NB4 (cell line): ENCODE measurements around the gene MRRF.

Source experiments
- DNase-seq: peaks from one replicate; pipeline ENCODE4 v3.0.0; 2010; ENCODE audit warnings: low read depth
- H3K4me3 ChIP-seq: one replicate; pipeline ENCODE4 v1.5.1; 2011; ENCODE audit warnings: mild to moderate bottlenecking, low read depth, low read length, moderate library complexity
- CTCF ChIP-seq: IDR thresholded peaks from one replicate; pipeline ENCODE4 v1.5.1; 2012; ENCODE audit warnings: low read depth, low read length
- MAX ChIP-seq: IDR thresholded peaks from 2 replicates; pipeline ENCODE4 v1.6.1; 2011; ENCODE audit warnings: low read depth, low read length
- MYC ChIP-seq: IDR thresholded peaks from 2 replicates; pipeline ENCODE4 v1.6.1; 2011; ENCODE audit warnings: low read depth, low read length
- POLR2A ChIP-seq: IDR thresholded peaks from 2 replicates; pipeline ENCODE4 v1.6.1; 2011; ENCODE audit warnings: mild to moderate bottlenecking; ENCODE audit not compliant: insufficient read length; ENCODE audit errors: extremely low read depth

MRRF gene

GRCh38 chr9:122338994-122339393, 74.3 kb downstream of the MRRF start:
- no peak overlapping the region for H3K4me3 ChIP-seq
- DNase-seq: no peak
- TF ChIP-seq CTCF (no peak), MYC (no peak), POLR2A (no peak), MAX (no peak)

- no peak for TF ChIP-seq CTCF
- TF ChIP-seq MYC: no peak
- no peak for TF ChIP-seq POLR2A
- TF ChIP-seq MAX: no peak
- no peak for DNase-seq
- no peak overlapping the region for H3K4me3 ChIP-seq
Measured at GRCh38 chr9:122339579-122339978, 74.9 kb downstream of the MRRF start.

GRCh38 chr9:122340161-122340560, 75.5 kb downstream of the MRRF start:
- DNase-seq: no peak
- TF ChIP-seq CTCF (no peak), POLR2A (no peak), MAX (no peak), MYC (no peak)
- no peak overlapping the region for H3K4me3 ChIP-seq

GRCh38 chr9:122342323-122343050, 77.8 kb downstream of the MRRF start:
- no peak for TF ChIP-seq POLR2A
- TF ChIP-seq MYC: no peak
- no peak for TF ChIP-seq CTCF
- no peak for TF ChIP-seq MAX
- no peak for DNase-seq
- no peak overlapping the region for H3K4me3 ChIP-seq

- no peak for TF ChIP-seq POLR2A
- no peak for DNase-seq
- H3K4me3 ChIP-seq: no peak overlapping the region
Measured at GRCh38 chr9:122346478-122347347, 82.0 kb downstream of the MRRF start.
